HG03565 (cell line): ENCODE measurements around the gene RASGRP2.

Experiments
- ATAC-seq: cut with Tn5 transposase; IDR thresholded peaks from one replicate; pipeline ENCODE4 v1.9.1; 2021; ENCODE audit warnings: mild to moderate bottlenecking, moderate library complexity; ENCODE audit not compliant: unreplicated experiment

The RASGRP2 gene

DNA sequence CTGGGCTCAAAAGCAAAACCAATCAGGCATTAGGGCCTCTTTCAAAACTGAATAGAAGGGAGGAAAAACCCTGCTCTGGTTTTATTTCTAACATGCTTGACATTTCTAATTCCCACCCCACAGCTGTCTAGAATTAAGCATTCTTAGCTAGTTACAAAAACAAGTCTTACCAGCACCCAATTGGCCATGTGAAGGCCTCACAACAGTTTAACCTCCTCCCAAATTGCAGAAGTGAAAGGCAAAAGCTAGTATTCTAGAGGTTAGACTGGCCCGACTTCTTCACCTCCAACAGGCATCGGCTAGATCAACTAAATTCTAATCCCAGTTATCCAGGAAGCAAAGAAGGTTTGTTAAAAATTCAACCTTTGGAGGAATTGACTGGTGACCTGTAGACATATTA lies 27.9 kb upstream of the RASGRP2 start:
- no peak for ATAC-seq

DNA sequence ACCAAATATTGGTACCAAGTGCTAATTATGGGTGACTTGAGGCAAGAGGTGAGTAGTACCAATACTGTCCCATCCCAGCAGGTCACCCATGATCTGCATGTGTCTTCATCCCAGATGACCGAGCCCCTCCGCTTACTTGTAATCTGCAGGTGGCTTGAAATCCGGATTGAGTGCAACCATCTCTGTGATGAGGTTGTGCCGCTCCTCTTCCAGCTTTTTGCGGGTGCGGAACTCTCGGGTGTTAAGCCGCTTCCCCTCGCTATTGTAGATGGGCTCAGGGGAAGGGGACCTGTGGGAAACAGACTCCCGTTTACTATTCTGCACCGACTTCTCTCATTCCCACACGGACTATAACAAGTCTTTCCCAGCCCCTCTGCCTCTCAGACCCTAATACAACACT lies 26.2 kb upstream of the RASGRP2 start:
- no peak for ATAC-seq

GRCh38 chr11:64769283-64769682 lies 25.3 kb upstream of the RASGRP2 start:
- ATAC-seq = no peak

GRCh38 chr11:64768300-64768694 lies 24.4 kb upstream of the RASGRP2 start:
- no peak for ATAC-seq

DNA sequence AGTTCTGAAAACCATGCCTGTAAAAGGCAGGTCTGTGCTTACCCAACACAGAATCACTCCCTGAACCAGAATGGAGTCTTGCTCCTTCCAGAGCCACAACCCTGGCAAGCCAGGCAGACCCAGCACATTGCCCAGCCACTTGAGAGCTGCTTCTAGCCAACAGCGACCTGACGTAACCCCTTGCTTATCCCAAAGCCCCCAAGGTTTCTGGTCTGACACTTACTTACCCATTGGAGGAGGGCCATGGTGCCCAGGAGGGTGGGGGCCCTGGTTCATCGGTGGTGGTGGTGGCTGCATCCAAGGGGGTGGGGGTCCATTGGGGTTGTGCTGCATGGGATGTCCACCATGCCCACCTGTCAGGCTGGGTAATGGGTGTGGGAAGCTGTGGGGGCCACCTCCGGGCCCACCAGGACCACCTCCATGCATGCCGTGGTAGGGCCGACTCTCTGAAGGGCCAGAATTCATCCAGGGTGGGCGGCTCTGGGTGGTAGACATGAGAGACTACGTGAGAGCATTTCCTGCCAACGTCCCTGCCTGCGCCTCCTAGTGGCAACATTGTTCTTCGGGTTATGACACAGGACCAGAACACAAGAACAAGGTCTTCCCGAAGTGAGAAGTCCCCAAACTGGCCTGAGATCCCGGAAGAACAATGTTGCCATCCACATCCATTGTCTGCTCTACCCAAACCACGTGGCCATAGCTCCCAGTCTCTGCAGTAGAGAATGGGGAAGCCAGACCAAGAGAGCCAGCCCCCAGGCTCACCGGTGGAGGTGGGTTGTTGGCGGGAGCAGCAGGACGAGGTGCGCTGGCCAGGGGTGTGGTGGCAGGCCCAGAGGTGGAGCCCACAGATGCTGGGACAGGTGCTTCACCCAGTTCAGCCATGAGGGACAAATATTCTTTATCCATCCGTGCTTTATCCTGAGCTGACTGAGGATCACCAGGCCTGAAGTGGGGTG lies 23.7 kb upstream of the RASGRP2 start:
- ATAC-seq = no peak

GRCh38 chr11:64766881-64767280 lies 22.9 kb upstream of the RASGRP2 start:
- no peak for ATAC-seq

DNA sequence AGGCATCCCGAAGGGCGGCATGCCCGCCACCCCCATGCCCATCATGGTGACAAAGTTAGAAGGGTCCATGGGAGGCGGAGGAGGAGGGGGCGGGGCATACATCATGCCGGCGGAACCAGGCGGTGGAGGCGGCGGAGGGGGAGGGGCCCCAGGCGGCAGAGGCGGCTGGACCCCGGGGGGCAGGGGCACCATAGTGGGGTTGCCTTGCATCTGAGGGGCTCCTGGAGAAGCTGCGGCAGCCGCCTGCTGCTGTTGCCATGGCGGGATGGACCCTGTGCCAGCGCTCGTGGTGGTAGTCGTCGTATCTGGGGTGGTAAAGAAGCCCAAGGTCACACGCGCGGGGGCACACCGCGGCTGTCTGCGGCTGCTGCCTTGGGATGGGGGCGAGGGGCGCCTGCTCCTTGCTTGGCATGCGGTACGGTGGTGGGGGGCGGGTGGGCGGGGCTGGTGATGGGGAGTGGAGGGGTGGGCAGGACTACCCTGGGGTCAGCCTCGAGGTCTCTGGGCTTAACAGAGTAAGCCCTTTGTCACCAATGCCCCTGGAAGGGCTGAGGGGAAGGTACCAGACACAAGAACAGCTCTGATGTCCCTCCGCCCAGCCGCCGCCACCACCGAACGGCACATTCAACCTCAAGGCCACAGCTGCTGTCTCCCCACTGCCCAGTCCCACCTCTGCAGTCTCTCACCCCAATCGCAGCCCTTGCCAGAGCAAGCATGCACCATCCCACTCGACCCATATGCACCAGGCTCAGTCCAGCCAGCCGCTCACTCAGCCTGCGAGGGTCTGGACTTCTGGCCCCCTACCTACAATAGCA lies 22.1 kb upstream of the RASGRP2 start:
- no peak for ATAC-seq

GRCh38 chr11:64765291-64765850 lies 21.4 kb upstream of the RASGRP2 start:
- no peak for ATAC-seq

GRCh38 chr11:64764753-64765152 lies 20.8 kb upstream of the RASGRP2 start:
- no peak for ATAC-seq

- no peak for ATAC-seq
Observed at GRCh38 chr11:64764040-64764611, 20.2 kb upstream of the RASGRP2 start.

DNA sequence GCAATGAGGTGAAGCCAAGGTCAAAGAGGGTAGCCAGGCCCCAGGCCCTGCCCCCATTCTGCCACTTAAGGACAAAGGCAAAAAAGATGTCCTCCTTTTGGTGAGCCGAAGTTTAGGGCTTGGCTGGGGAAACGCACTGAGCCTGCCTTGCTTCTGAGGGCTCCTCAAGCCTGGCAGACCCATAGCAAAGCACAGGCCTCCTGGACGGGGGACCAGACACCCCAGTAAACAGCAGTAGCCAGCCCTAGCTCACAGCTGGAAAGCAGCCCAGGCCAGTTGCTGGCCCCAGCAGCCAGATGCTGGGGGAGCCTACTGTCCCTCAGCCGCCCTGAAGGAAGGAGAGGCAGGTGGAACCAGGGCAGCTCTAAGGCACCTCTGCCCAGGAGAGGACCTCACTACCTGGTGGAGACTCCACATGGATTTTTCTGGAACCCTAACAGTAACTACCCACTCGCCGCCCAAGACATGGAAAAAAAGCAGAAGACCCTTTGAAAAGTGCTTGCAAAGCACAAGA lies 19.6 kb upstream of the RASGRP2 start:
- no peak for ATAC-seq

DNA sequence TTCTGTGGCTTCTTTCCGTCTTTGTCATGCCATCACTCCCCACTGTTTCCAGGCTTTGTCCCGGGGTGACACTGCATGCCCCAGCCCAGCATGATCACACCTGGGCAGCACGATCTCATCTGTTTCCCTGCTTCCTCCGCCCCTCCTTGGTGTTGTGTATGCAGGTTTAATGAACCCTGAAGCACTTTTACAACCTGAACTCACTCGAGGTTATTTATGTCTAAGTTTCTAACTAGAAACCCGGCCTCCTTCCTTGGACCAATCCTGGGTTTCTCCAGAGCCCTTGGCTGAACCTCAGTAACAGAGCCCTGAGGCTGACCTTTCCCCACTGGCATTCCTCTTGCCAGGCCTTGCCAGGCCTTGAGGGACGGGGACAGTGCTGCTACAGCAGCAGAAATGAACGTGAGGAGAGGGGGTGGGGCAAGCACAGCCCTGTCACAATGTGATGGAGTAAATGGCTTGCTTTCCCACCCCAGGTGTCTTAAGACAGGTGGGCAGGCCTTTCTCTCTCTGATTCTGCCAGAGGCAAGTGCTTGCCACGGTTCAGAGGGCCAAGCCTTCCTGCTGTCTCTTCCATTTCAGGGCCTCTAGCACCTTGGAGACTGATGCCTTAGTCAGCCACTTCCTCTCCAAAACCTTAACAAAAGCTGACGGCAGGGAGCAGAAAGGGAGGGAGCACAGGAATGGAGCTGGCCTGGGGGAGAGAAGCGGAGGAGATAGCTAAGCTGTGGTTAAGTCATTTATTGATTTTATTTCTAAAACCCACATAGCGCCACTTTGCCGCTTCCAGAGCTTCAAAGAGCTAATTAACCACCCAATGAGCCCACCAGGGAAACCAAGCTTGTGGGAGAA lies 19.0 kb upstream of the RASGRP2 start:
- ATAC-seq = no peak

DNA sequence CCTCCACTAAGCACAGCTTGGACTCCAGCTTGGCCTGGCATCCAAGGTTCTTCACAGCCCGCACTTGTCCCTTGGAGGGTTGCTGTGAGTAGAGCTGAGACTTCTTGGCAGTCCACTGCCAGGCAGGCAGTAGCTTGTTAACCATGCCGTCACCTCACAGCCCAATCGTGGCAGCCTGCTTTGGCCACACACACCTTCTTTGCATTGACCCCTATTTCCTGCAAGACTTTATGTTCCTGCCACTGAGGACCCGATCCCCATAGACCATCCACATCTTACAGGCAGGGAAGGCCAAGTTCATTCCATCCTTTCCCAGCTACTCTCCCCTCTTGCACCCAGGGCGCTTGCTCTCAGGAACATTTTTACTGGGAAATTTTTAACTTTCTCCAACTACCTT lies 18.3 kb upstream of the RASGRP2 start:
- ATAC-seq = no peak

GRCh38 chr11:64760759-64761420 lies 16.9 kb upstream of the RASGRP2 start:
- ATAC-seq = no peak

DNA sequence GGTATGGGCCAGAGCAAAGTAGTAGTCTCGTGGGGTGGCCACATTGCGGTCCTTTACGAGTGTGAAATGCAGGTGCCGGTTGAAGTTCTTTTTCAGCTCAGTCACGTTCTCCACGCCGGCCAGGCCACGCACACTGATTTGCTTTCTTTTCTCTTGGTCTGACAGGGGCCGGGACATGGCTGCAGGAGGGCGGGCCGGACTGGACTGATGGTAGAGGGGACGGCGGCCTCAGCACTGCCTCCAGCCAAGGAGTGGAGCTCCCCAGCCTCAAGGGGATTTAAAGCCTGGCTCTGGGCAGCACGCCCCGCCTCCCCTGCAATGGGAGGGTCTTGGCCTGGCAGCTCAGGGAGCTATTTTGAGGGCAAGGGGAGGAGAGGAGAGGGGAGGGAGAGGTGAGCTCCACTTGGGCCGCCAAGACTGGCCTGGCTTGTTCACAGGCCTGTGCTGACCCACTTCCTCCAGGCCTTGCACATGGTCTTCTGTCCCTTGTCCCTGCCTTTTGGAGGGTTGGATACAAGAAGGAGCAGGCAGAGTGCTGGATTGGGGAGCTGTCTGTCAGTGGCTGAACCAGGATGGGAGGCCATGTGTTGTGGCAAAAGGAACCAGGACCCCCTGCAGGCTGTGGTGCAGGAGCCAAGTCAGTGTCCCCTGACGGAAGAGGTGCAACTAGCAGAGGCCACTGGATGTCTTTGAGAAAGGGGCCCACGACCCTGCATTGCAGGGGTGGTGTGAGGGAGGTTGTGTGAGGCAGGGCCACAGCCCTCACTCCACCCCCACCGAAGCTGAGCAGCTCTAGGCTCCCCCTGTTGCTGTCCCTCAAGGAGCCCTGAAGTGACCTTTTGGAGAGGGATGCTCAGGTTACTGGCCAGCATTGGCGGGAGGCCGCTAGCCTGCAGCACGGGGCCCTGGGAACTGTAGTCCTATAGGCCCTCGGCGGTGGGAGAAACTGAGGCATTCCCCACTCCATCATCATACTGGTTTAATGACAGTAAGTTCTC lies 16.1 kb upstream of the RASGRP2 start, which contains the start of gene PYGM:
Gene PYGM (minus strand): TSS at position 253 of the 998 bp plus-strand sequence. CDS start 76 bp downstream, at position 177.
- ATAC-seq = no peak

GRCh38 chr11:64759131-64759721 lies 15.3 kb upstream of the RASGRP2 start:
- no peak for ATAC-seq

DNA sequence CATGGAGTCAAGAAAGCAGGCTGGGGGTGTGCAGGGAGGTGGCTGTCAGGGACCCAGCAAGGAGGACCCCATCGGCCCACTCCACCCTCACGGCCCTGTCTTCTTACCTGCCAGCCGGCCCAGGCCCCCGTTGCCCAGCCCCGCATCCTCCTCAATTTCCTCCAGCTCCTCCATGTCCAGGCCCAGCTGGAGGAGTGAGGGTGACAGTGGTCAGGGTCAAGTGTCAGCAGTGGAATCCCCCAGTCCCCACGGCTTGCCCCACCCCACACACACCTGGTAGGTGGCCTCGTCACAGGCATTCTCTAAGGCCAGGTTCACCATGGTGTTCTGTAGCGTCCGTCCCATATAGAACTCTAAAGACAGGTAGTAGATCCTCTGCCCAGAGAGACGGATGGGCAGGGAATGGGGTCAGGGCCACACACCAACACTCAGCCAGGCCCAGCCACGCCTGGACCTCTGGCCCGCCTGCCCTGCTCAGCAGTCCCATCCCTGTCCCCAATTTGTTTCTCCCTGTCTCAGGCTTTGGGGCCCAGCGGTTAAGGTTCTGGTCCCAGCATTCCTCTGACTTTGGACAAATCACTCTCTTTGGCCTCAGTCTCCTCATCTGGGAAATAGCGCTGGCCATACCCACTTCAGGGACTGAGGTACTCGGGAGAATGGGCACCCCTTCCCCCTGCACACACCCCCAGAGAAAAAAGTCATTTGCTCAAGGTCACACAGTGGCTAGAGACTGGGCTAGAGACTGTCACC lies 14.6 kb upstream of the RASGRP2 start:
- ATAC-seq = no peak
